Cardiac muscle cell (in vitro differentiated cells and primary cell): ENCODE data around the gene KCNT2. TPM values are rescaled to one million over a fixed set of nuclear protein-coding genes. Genes with fewer than 3 reads are reported as not detected.

Source experiments
- DNase-seq, 2 donors: peaks; one replicate each; pipeline versions ENCODE4 v3.0.0 to v3.0.0-alpha.2; 2010 to 2017; ENCODE audit warnings: low read depth in 1 of 2, low spot score in 1 of 2
- H3K27ac ChIP-seq: fragments of 200-600 bp; sonication (generic); 2 replicates; pipeline ENCODE4 v1.5.1; 2016
- H3K27me3 ChIP-seq: fragments of 200-600 bp; sonication (generic); 2 replicates; pipeline ENCODE4 v1.6.0; 2016; ENCODE audit warnings: control low read depth
- H3K36me3 ChIP-seq: fragments of 200-600 bp; sonication (generic); 2 replicates; pipeline ENCODE4 v1.5.1; 2016; ENCODE audit warnings: control low read depth
- H3K4me1 ChIP-seq: fragments of 200-600 bp; sonication (generic); 2 replicates; pipeline ENCODE4 v1.8.1; 2017; ENCODE audit warnings: low read depth, mild to moderate bottlenecking, mixed run types
- H3K4me3 ChIP-seq: fragments of 200-600 bp; sonication (generic); 2 replicates; pipeline ENCODE4 v1.5.1; 2016; ENCODE audit warnings: mild to moderate bottlenecking
- H3K9me3 ChIP-seq: fragments of 200-600 bp; sonication (generic); 2 replicates; pipeline ENCODE4 v1.5.1; 2017; ENCODE audit warnings: low read depth, mild to moderate bottlenecking, control low read depth
- CTCF ChIP-seq: IDR thresholded peaks from 2 replicates; pipeline ENCODE4 v1.5.1; 2012; ENCODE audit warnings: low read depth, mild to moderate bottlenecking, low read length
- polyA plus RNA-seq: library from polyadenylated mRNA; unstranded; fragments of >200 nt; fragmentation: Nextera tagmentation; extraction: Ambion mirVana; gene quantifications from 2 replicates; pipeline ENCODE4 v1.2.1, GENCODE V29; 2016
- total RNA-seq: library from RNA; depleted of rRNA; stranded (reverse); fragments of >200 nt; gene quantifications from 2 replicates; pipeline ENCODE4 v1.2.3, GENCODE V29; 2016

Gene KCNT2
- total and polyA plus RNA-seq, 2 experiments from 2014 or later: 2.0 to 5.0 TPM

GRCh38 chr1:196462086-196462485 lies 146.2 kb downstream of the KCNT2 start:
- H3K27me3 ChIP-seq: no peaks in the 10 kb centered on the region
- H3K36me3 ChIP-seq: no peaks in the 10 kb centered on the region
- H3K4me3 ChIP-seq: no peak overlapping the region
- no peaks in the 10 kb centered on the region for H3K9me3 ChIP-seq
- DNase-seq: peak in 1 of 2 donors; percentile 56
- H3K27ac ChIP-seq: no peak overlapping the region
- H3K4me1 ChIP-seq: peaks cover 11% of the 10 kb centered on the region
- no peak for TF ChIP-seq CTCF

GRCh38 chr1:196461521-196461920 lies 146.7 kb downstream of the KCNT2 start:
- TF ChIP-seq CTCF: no peak
- Histone ChIP-seq H3K36me3 (no peaks in the 10 kb centered on the region), H3K9me3 (no peaks in the 10 kb centered on the region), H3K27me3 (no peaks in the 10 kb centered on the region), H3K4me3 (no peak overlapping the region), H3K27ac (no peak overlapping the region), H3K4me1 (peaks cover 11% of the 10 kb centered on the region)
- no peak for DNase-seq

GRCh38 chr1:196459383-196459782 lies 148.9 kb downstream of the KCNT2 start:
- Histone ChIP-seq H3K27ac (no peak overlapping the region), H3K4me3 (no peak overlapping the region), H3K9me3 (no peaks in the 10 kb centered on the region), H3K27me3 (no peaks in the 10 kb centered on the region), H3K36me3 (no peaks in the 10 kb centered on the region), H3K4me1 (peaks cover 21% of the 10 kb centered on the region)
- TF ChIP-seq CTCF: no peak
- peak in 1 of 2 donors; percentile 63 for DNase-seq

GRCh38 chr1:196454792-196455191 lies 153.4 kb downstream of the KCNT2 start:
- H3K27me3 ChIP-seq: no peaks in the 10 kb centered on the region
- no peaks in the 10 kb centered on the region for H3K9me3 ChIP-seq
- no peaks in the 10 kb centered on the region for H3K36me3 ChIP-seq
- H3K27ac ChIP-seq: no peak overlapping the region
- H3K4me3 ChIP-seq: no peak overlapping the region
- no peak for TF ChIP-seq CTCF
- peaks cover 20% of the 10 kb centered on the region for H3K4me1 ChIP-seq
- no peak for DNase-seq

GRCh38 chr1:196451103-196451502 lies 157.1 kb downstream of the KCNT2 start:
- DNase-seq: no peak
- Histone ChIP-seq H3K4me1 (peaks cover 8% of the 10 kb centered on the region), H3K4me3 (no peak overlapping the region), H3K27ac (no peak overlapping the region), H3K27me3 (no peaks in the 10 kb centered on the region), H3K9me3 (no peaks in the 10 kb centered on the region), H3K36me3 (no peaks in the 10 kb centered on the region)
- TF ChIP-seq CTCF: no peak
